ENCODE data around the gene GPER1. TPM values are rescaled to one million over a fixed set of nuclear protein-coding genes. Genes with fewer than 3 reads are reported as not detected.
A peak's percentile ranks its signal among the peaks of the same experiment; 100 is the strongest.
"Not testable (repeated sequence)": the region's sequence is repeated elsewhere in the genome, so short reads cannot be mapped to it uniquely, and the experiment has no call there.

GPER1 gene
- polyA plus RNA-seq (ENCODE audit: low read depth in 6 of 6) = under 1 TPM in 3 of 6 donors, not detected in 3; 0.40 to 0.88 (median 0.65) TPM

GRCh38 chr7:1087952-1088920, at the start of gene GPER1:
Gene GPER1, plus strand, starts transcription at chr7:1088113. Its CDS starts 3,616 bp downstream, at chr7:1091729.
- peak within 1 kb of the TSS; percentile 19 to 90 (median 85) for H3K27ac Mint-ChIP-seq

GRCh38 chr7:1040233-1040632, 47.7 kb upstream of the GPER1 start:
- Mint-ChIP-seq H3K27ac (peak overlapping the region in 2 of 6 donors; percentile 15 to 52), H3K4me1 (peaks cover 10 to 17% (median 15%) of the 10 kb centered on the region in 3 donors), H3K27me3 (peaks cover 0 to 11% (median 0%) of the 10 kb centered on the region in 3 donors), H3K4me3 (peak overlapping the region in 1 of 8 donors; percentile 66)
- H3K9me3 Mint-ChIP-seq; H3K36me3 Mint-ChIP-seq; DNase-seq; ATAC-seq (ENCODE audit: low read depth in 2 of 2): not testable (repeated sequence)

More at GRCh38 chr7:1087952-1088920, at the start of gene GPER1:
- no peak for ATAC-seq (ENCODE audit: low read depth in 2 of 2)
- H3K27me3 Mint-ChIP-seq = no peaks in the 10 kb centered on the region
- H3K9me3 Mint-ChIP-seq = no peaks in the 10 kb centered on the region
- DNase-seq = no peak
- peaks cover 0 to 14% of the 10 kb centered on the region in 2 donors for H3K36me3 Mint-ChIP-seq
- peaks cover 18 to 34% (median 24%) of the 10 kb centered on the region in 3 donors for H3K4me1 Mint-ChIP-seq
- H3K4me3 Mint-ChIP-seq = peak within 1 kb of the TSS; percentile 59 to 89 (median 84)

DNA sequence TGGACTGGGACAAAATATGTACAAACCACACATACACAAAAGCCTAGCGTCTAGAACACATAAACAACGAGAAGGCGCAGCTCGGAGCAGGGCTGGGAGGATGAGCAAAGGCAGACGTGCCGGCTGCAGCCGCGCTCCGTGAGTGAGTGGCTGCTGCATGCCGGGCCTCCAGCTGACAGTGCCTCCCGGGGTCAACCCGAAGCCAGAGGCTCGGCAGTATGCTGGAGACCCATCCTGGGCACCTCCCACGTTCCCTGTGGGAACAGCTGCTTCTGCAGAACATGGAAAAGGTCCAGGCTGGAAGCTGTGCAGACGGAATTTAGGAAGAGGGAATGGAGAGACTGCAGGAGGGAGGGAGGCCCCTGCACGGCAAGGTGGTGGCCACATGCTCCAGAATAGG, 47.1 kb upstream of the GPER1 start:
- Mint-ChIP-seq H3K9me3 (no peaks in the 10 kb centered on the region), H3K4me3 (peak overlapping the region in 1 of 8 donors; percentile 66), H3K27ac (peak overlapping the region in 1 of 6 donors; percentile 52), H3K27me3 (peaks cover 0 to 11% (median 0%) of the 10 kb centered on the region in 3 donors), H3K4me1 (peaks cover 13 to 21% (median 19%) of the 10 kb centered on the region in 3 donors), H3K36me3 (no peaks in the 10 kb centered on the region)
- no peak for DNase-seq
- ATAC-seq (ENCODE audit: low read depth in 2 of 2) = no peak

DNA sequence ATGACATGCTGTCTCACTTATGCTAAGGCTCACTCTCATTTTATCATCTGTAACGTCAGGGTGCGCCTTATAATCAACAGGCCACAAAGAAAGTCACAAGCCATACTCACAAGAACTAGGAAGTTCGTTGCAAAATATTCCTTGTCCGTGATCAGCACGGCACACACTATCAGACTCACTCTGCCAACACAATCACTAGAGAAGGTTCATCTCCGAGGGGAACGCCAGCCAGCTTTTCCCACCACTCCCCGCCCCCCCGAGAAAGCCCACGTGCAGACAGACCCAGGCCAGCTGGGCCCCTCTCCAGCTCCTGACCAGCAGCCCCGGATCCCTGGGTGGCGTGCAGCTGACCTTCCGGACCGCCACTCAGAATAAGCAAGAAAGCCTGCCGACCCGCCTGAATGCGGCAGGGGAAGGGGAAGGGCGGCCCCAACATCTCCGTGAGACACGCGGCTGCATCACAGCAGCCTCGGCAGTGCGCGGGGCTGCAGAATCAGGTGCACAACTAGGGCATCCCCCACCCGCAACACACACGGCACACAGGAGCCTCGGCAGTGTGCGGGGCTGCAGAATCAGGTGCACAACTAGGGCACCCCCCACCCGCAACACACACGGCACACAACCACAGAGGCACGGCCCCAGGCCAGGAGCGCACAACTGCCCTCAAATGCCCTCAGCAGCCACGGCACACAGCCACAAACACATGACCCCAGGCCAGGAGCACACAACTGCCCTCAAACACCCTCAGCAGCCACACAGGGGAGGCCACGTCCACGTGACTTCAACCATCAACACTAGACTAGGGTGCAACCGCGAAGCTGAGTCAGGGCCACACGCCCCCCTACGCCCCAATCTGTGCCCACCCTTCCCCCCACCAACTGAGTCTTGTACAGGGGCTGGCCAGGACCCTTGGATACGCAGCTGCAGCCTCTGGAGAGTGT, 46.1 kb upstream of the GPER1 start:
- DNase-seq (no peak), ATAC-seq (ENCODE audit: low read depth in 2 of 2) (no peak)
- peaks cover 13 to 23% (median 19%) of the 10 kb centered on the region in 3 donors for H3K4me1 Mint-ChIP-seq
- no peak overlapping the region for H3K27ac Mint-ChIP-seq
- H3K9me3 Mint-ChIP-seq = no peaks in the 10 kb centered on the region
- peaks cover 0 to 11% (median 0%) of the 10 kb centered on the region in 3 donors for H3K27me3 Mint-ChIP-seq
- H3K36me3 Mint-ChIP-seq = no peaks in the 10 kb centered on the region
- H3K4me3 Mint-ChIP-seq = peak overlapping the region in 2 of 8 donors; percentile 56 to 59

- Mint-ChIP-seq H3K4me3 (peak overlapping the region in 2 of 8 donors; percentile 47 to 87), H3K4me1 (peaks cover 13 to 23% (median 19%) of the 10 kb centered on the region in 3 donors), H3K9me3 (no peaks in the 10 kb centered on the region), H3K36me3 (no peaks in the 10 kb centered on the region), H3K27me3 (peaks cover 0 to 11% (median 3%) of the 10 kb centered on the region in 3 donors), H3K27ac (no peak overlapping the region)
- no peak for DNase-seq
- no peak for ATAC-seq (ENCODE audit: low read depth in 2 of 2)
Measured at GRCh38 chr7:1042492-1042833, 45.5 kb upstream of the GPER1 start.

GRCh38 chr7:1043552-1044188, 44.2 kb upstream of the GPER1 start:
- Mint-ChIP-seq H3K4me1 (peaks cover 13 to 23% (median 19%) of the 10 kb centered on the region in 3 donors), H3K9me3 (no peaks in the 10 kb centered on the region), H3K27me3 (peaks cover 0 to 16% (median 8%) of the 10 kb centered on the region in 3 donors), H3K4me3 (peak overlapping the region; percentile 71 to 90 (median 82)), H3K27ac (peak overlapping the region in 5 of 6 donors; percentile 67 to 88 (median 79)), H3K36me3 (no peaks in the 10 kb centered on the region)
- ATAC-seq (ENCODE audit: low read depth in 2 of 2) (no peak), DNase-seq (no peak)

DNA sequence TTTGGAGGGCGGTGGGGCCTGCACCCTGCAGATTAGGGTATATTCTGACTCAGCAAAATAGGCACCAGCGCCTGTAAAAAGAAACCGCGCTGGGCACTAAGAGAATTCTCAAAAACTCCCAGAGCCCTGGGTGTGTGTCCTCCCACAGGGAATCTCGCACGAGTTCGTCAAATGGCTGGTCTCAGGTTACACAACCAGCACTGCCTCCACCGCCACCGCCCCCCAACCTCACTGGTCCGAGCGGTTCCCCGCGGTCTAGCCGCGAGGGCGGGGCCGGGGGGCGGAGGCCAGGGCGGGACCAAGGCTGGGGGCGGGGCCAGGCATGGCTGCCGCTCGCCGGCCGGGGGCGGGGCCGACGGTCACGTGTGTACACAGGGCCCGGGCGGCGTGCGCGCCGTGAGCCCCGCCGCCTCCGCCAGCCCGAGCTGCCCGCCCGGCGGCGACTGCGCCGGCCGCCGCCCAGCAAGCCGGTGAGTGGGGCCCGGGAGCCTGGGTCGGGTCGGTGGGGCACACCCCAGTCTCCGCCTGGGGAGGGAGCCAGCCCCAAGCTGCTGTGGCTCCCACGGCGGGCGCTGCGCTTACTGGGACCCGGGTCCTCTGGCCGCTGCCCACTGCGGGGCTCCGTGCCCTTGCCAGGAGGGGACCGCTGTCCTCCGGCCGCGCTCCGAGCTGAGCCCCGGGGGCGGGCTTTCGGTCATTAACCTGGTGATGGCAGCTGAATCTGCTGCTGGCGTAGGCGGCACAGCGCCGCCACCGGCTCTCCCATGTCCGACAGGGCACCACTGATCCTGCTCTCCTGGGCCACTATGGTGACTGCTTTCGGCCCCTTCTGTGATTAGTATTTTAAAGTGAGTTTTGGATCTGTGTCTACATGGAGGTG, 43.5 kb upstream of the GPER1 start, which contains the start of gene GPR146:
Gene GPR146 (plus strand): TSS at position 358 of the 880 bp plus-strand sequence. CDS start 12,970 bp downstream, outside the sequence.
- Mint-ChIP-seq H3K27me3 (peaks cover 0 to 23% (median 12%) of the 10 kb centered on the region in 3 donors), H3K27ac (peak within 1 kb of the TSS; percentile 36 to 92 (median 84)), H3K9me3 (no peaks in the 10 kb centered on the region), H3K36me3 (no peaks in the 10 kb centered on the region), H3K4me1 (peaks cover 17 to 28% (median 26%) of the 10 kb centered on the region in 3 donors), H3K4me3 (peak within 1 kb of the TSS; percentile 74 to 91 (median 87))
- ATAC-seq (ENCODE audit: low read depth in 2 of 2) (peak; percentile 92), DNase-seq (peak; percentile 89)

DNA sequence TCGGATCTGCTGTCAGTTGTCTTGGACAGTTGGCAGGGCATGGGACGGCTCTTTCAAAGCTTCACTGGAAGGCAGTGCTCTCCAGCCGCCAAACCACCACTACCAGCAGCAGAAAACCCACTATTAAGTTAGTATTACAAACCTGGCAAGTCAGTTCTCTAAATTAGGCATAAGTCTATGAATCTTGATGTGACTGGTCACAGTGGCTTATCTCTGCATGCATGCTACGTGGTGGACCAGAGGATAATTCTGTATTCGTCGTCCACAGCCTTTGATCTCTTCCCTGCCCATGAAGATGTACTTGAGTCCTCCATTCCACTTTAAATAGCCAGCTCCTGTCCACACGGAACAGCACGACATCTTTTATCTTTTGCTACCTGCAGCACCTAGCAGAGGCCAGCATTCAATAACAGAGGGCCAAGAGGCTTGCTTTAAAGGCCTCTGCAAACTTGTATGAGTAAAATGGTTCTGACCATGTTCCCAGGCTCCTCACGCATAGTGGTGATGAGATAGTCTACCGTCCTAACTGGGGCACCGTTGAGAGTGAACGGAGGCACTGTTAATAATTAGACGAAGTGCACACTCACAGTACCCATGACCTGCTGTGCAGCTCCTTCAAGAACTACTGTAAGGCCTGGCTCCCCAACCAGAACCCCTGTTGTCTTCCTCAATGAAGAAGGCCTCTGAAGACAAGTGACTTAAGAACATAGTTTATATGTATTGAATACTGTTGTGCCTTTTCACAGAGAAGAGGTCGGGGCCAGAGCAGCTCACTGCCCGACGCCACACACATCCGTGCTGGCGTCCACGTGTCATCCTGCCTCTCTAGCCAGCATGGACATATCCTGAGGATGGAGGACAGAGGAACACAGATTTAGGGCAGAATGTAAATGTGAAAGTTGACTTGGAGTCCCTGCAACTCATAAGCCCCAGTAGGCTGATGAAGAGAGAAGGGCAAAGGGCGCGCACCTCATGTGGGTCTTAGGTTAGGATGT, 42.5 kb upstream of the GPER1 start:
- H3K4me3 Mint-ChIP-seq = peak overlapping the region; percentile 74 to 91 (median 86)
- peaks cover 17 to 32% (median 28%) of the 10 kb centered on the region in 3 donors for H3K4me1 Mint-ChIP-seq
- H3K9me3 Mint-ChIP-seq = no peaks in the 10 kb centered on the region
- ATAC-seq (ENCODE audit: low read depth in 2 of 2) = no peak
- H3K36me3 Mint-ChIP-seq = no peaks in the 10 kb centered on the region
- H3K27ac Mint-ChIP-seq = peak overlapping the region in 4 of 6 donors; percentile 74 to 92 (median 86)
- DNase-seq = no peak
- peaks cover 0 to 29% (median 12%) of the 10 kb centered on the region in 3 donors for H3K27me3 Mint-ChIP-seq

GRCh38 chr7:1046722-1047679, 40.9 kb upstream of the GPER1 start:
- Mint-ChIP-seq H3K4me3 (peak overlapping the region in 2 of 8 donors; percentile 26 to 68), H3K27me3 (peaks cover 9 to 28% (median 19%) of the 10 kb centered on the region in 3 donors)

More at GRCh38 chr7:1046722-1047679, 40.9 kb upstream of the GPER1 start:
- Mint-ChIP-seq H3K27ac (peak overlapping the region in 1 of 6 donors; percentile 27), H3K36me3 (no peaks in the 10 kb centered on the region), H3K9me3 (no peaks in the 10 kb centered on the region), H3K4me1 (peaks cover 17 to 32% (median 28%) of the 10 kb centered on the region in 3 donors)
- ATAC-seq (ENCODE audit: low read depth in 2 of 2) = no peak
- no peak for DNase-seq

Measured in naive B cell (primary cell).